Thymus (tissue), 11 donors: ENCODE results near the gene UBL4A. TPM values are rescaled to one million over a fixed set of nuclear protein-coding genes. Genes with fewer than 3 reads are reported as not detected.

Experiments used
- DNase-seq, 9 donors: peaks; one replicate each; pipeline ENCODE4 v3.0.0-alpha.2; 2013; ENCODE audit warnings: low spot score in 9 of 9, low read depth in 6 of 9, missing footprints in 1 of 9
- H3K27ac ChIP-seq, 2 donors: one replicate each; pipeline ENCODE4 v1.5.1; 2013; ENCODE audit warnings: control low read depth in 1 of 2, low read depth in 1 of 2, low read length in 1 of 2, mild to moderate bottlenecking in 1 of 2, moderate library complexity in 1 of 2
- H3K27me3 ChIP-seq, 2 donors: one replicate each; pipeline ENCODE4 v1.5.1; 2013; ENCODE audit warnings: low read length in 1 of 2; ENCODE audit not compliant: control insufficient read depth in 2 of 2, insufficient read depth in 1 of 2
- H3K36me3 ChIP-seq, 2 donors: one replicate each; pipeline ENCODE4 v1.5.1; 2013; ENCODE audit warnings: low read length in 1 of 2, mild to moderate bottlenecking in 1 of 2, moderate library complexity in 1 of 2; ENCODE audit not compliant: control insufficient read depth in 2 of 2, insufficient read depth in 2 of 2
- H3K4me1 ChIP-seq, 2 donors: one replicate each; pipeline ENCODE4 v1.5.1; 2013; ENCODE audit warnings: low read length in 2 of 2; ENCODE audit not compliant: control insufficient read depth in 2 of 2, insufficient read depth in 2 of 2
- H3K4me3 ChIP-seq, 2 donors: one replicate each; pipeline ENCODE4 v1.5.1; 2013; ENCODE audit warnings: low read length in 2 of 2, control low read depth in 1 of 2, mild to moderate bottlenecking in 1 of 2
- H3K9me3 ChIP-seq, 2 donors: one replicate each; pipeline ENCODE4 v1.5.1; 2013; ENCODE audit warnings: low read length in 1 of 2, mild to moderate bottlenecking in 1 of 2; ENCODE audit not compliant: control insufficient read depth in 2 of 2, insufficient read depth in 1 of 2
- WGBS: extraction: QIAGEN DNeasy Blood & Tissue Kit; methylation state at CpG from one replicate; pipeline ENCODE4 v1.1.7; 2013; 5-methylcytosine and 5-hydroxymethylcytosine counted together
- polyA plus RNA-seq: library from polyadenylated mRNA; stranded (reverse); fragments of 200-250 nt; gene quantifications from one replicate; pipeline ENCODE4 v1.2.3, GENCODE V29; 2013
- total RNA-seq: library from RNA; stranded (reverse); fragments of 120-200 nt; gene quantifications from one replicate; pipeline ENCODE4 v1.2.4, GENCODE V29; 2013
- donor health status: healthy.

The UBL4A gene
- total and polyA plus RNA-seq, 2 donors: 20.7 to 29.9 TPM

DNA sequence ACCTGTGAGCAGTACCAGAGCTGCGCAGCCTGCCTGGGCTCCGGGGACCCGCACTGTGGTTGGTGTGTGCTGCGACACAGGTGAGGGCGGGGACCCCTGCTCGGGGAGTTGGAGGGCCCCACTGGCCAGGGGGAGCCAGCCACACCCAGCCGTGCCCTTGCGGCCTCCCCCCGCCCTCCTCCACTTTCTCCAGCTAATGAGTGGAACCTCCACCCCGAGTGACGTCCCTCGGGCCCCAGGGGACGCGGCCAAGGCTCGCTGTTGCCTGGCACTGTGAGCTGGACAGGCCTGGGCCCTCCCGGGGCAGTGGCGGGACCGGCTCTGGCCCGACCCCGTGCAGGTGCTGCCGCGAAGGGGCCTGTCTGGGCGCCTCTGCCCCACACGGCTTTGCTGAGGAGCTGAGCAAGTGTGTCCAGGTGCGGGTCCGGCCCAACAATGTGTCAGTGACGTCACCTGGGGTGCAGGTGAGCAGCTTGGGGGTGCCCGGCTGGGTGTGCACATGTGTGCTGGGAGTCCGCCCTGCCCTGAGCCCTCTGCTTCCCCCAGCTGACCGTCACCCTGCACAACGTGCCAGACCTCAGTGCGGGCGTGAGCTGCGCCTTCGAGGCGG, 22.7 kb downstream of the UBL4A start:
- H3K4me3 ChIP-seq: no peak overlapping the region
- no peak overlapping the region for H3K27ac ChIP-seq
- H3K27me3 ChIP-seq: peaks cover 0 to under 1% of the 10 kb centered on the region in 2 donors
- H3K4me1 ChIP-seq: peaks cover 1 to 2% of the 10 kb centered on the region in 2 donors
- H3K9me3 ChIP-seq: peaks cover 0 to 17% of the 10 kb centered on the region in 2 donors
- no peak for DNase-seq
- H3K36me3 ChIP-seq: peaks cover 5 to 49% of the 10 kb centered on the region in 2 donors
- WGBS: 98% methylated on average over 31 of the region's 36 CpGs

DNA sequence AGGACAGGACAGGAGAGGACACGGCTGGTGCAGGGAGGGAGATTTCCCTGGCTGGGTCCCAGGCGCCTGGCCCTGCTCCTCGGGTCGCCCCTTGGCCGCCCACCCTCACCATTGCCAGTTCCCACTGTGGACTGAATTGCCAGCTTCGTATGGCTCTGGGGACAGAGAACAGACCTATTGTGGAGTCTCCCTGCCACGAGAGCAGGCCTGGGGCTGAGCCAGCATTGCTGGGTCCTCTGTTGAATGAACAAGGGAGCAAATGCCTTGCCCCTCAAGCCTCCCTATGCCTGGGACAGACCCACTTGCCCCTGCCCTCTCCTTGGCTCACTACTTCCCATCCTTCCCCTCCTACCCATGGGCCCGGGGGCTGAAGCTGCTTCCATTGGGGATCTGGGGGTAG, 24.0 kb downstream of the UBL4A start:
- 99% methylated on average over 8 of the region's 8 CpGs for WGBS

DNA sequence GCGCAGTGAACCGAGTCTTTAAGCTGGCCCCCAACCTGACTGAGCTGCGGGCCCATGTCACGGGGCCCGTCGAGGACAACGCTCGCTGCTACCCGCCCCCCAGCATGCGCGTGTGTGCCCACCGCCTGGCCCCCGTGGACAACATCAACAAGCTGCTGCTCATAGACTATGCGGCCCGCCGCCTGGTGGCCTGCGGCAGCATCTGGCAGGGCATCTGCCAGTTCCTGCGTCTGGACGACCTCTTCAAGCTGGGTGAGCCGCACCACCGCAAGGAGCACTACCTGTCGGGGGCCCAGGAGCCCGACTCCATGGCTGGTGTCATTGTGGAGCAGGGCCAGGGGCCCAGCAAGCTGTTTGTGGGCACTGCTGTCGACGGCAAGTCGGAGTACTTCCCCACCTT, 26.1 kb downstream of the UBL4A start:
- 96% methylated on average over 26 of the region's 26 CpGs for WGBS
- Histone ChIP-seq H3K4me1 (peaks cover 2 to 5% of the 10 kb centered on the region in 2 donors), H3K36me3 (peaks cover under 1 to 20% of the 10 kb centered on the region in 2 donors), H3K27me3 (peaks cover 0 to 8% of the 10 kb centered on the region in 2 donors), H3K9me3 (peaks cover 0 to 7% of the 10 kb centered on the region in 2 donors), H3K4me3 (no peak overlapping the region), H3K27ac (no peak overlapping the region)
- DNase-seq: no peak

More for the DNA sequence above, 24.0 kb downstream of the UBL4A start:
- Histone ChIP-seq H3K27ac (no peak overlapping the region), H3K27me3 (peaks cover 0 to 7% of the 10 kb centered on the region in 2 donors), H3K36me3 (peaks cover 2 to 37% of the 10 kb centered on the region in 2 donors), H3K9me3 (peaks cover 0 to 12% of the 10 kb centered on the region in 2 donors), H3K4me1 (peaks cover 2 to 5% of the 10 kb centered on the region in 2 donors), H3K4me3 (no peak overlapping the region)
- no peak for DNase-seq

DNA sequence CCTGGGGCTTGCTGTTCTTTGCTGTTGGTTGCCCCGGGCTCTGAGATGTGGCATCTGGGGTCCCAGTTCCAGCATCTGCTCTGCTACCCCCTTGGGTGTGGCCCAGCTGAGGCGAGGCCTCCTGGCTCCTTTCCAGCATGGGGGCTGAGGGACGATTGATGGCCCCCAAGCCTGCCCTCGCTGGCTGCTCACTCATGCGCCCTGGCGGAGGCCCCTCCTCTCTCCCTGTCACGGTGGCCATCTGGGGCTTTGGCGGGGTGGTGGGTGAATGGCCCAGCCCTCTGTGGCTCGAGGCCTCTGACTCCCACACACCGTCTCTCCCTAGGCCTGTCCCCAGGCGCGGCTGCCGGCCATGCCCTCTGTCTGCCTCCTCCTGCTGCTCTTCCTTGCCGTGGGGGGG, 26.6 kb downstream of the UBL4A start:
- no peak overlapping the region for H3K4me3 ChIP-seq
- H3K36me3 ChIP-seq: peaks cover 0 to 18% of the 10 kb centered on the region in 2 donors
- peaks cover 2 to 5% of the 10 kb centered on the region in 2 donors for H3K4me1 ChIP-seq
- no peak for DNase-seq
- WGBS: 88% methylated on average over 14 of the region's 14 CpGs
- peaks cover 0 to 7% of the 10 kb centered on the region in 2 donors for H3K9me3 ChIP-seq
- peaks cover 0 to 8% of the 10 kb centered on the region in 2 donors for H3K27me3 ChIP-seq
- no peak overlapping the region for H3K27ac ChIP-seq

DNA sequence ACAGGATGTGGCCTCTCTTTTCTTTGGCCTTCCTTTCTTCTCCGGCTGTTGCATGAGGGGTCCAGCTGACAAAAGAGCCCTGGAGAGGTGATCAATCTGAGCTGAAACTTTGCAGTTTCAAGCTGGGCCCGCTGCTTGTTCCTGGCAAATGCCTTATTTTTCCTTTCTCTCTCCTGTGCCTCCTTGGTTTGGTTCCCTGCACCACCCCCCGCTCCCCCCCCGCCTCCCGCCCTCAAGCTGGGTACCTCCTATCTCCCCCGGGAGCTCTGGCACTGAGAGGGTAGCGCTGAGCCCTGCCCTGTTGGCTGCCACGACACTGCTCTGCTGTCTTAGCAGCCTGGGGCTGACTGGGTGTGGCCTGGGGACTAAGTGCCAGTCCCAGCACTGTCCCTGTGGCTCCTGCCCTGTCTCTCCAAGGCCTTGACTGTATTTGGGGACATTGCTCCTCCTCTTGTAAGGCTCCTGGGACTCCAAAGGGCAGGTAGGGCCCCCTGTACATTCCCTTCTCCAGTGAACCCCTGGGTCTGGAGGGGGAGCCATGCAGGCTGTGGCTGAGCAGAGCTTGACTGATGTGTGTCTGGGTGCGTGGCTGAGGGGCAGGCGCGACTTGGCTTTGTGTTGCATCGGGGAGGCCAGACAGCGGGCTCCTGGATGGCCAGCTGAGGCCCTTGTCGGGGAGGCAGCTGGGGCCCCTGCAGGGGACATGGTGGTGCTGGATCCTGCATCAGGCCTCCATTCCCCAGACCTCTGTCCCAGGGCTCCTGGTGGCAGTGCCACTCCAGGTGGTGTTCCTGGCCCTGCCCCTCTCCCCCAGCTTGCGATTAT, 27.2 kb downstream of the UBL4A start:
- peaks cover 0 to 13% of the 10 kb centered on the region in 2 donors for H3K36me3 ChIP-seq
- peaks cover 0 to 4% of the 10 kb centered on the region in 2 donors for H3K9me3 ChIP-seq
- no peak overlapping the region for H3K27ac ChIP-seq
- WGBS: 73% methylated on average over 15 of the region's 15 CpGs
- H3K4me3 ChIP-seq: peak overlapping the region; percentile 42 to 66
- DNase-seq: peak in 1 of 9 donors; percentile 9
- H3K4me1 ChIP-seq: peaks cover 2 to 5% of the 10 kb centered on the region in 2 donors
- H3K27me3 ChIP-seq: peaks cover 0 to 8% of the 10 kb centered on the region in 2 donors

DNA sequence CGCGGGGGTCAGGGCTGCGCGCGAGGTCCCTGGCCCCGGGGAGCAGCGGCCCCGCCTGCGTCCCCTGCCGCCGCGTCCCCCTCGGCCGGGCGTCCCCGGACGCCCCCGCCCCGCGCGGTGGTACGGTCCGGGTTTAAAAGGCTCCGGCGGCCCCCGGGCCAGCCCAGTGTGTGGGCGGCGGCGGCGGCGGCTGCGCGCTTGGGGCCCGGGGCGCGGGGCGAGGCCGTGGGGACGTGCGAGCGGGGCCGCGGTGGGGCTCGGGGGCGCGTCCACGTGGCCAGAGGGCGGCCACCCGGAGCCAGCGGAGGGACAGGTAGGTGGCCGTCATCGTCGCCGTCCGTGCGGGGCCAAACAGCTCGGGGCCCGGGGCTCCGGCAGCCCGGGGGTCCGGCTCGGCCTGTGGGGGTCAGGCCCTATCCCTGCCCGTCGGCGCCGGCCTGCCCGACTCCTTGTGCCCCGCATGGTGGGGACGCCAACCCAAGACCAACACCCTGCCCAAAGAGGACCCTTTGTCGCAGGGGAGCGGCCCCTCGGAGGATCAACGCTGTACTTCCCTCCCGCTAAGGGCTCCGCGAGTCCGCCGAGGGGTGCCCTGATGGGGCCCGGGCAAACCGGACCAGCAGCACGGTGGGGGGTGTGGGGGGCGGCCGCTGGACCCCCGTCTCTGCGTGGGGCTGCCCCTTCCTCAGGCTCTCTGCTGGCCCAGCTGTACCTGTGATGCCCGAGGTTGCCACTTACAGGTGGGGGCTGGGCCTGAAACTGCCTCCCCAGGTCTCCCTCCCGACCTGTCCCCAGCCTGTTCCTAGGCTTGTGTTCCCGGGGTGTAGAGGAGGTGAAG, 28.1 kb downstream of the UBL4A start, which contains the start of gene PLXNA3:
Gene PLXNA3 (plus strand): TSS at position 166 of the 838 bp plus-strand sequence. CDS start 1,903 bp downstream, outside the sequence.
- Histone ChIP-seq H3K4me1 (peaks cover 2 to 5% of the 10 kb centered on the region in 2 donors), H3K27me3 (peaks cover 0 to 8% of the 10 kb centered on the region in 2 donors), H3K36me3 (peaks cover 0 to 13% of the 10 kb centered on the region in 2 donors), H3K9me3 (peaks cover 0 to 4% of the 10 kb centered on the region in 2 donors), H3K27ac (peak within 1 kb of the TSS in 1 of 2 donors; percentile 74), H3K4me3 (peak within 1 kb of the TSS; percentile 45 to 66)
- 1% methylated on average over 75 of the region's 88 CpGs for WGBS
- DNase-seq: peak in 5 of 9 donors; percentile 42 to 68 (median 47)

DNA sequence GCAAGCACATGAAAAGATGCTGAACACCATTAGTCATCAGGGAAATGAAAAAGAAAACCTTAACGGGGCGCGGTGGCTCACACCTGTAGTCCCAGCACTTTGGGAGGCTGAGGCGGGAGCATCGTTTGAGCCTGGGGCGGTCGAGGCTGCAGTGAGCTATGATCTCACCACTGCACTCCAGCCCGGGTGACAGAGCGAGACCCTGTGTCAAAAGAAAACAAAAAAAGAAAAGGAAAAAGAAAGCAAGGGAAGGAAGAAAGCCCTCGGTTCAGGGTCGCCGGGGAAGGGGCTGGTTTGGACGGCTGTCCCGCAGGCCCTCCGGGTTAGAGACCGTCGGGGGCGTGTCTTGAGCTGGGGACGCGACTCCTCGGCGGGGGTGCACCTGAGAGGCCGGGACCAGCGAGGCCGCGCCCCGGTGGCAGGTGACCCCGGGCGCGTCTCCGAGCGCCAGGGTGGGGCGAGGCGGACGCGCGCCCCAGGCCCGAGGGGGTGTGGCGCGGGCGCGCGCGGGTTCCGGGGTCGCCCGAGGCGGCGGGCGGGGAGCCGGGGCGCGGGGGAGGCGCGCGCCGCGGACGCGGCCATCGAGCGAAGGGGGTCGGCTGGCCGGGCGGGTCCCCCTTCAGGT, 28.8 kb downstream of the UBL4A start:
- H3K36me3 ChIP-seq: peaks cover 0 to 13% of the 10 kb centered on the region in 2 donors
- H3K9me3 ChIP-seq: peaks cover 0 to 4% of the 10 kb centered on the region in 2 donors
- H3K4me3 ChIP-seq: peak overlapping the region; percentile 45 to 66
- peak in 5 of 9 donors; percentile 39 to 67 (median 60) for DNase-seq
- 5% methylated on average over 65 of the region's 65 CpGs for WGBS
- peaks cover 2 to 5% of the 10 kb centered on the region in 2 donors for H3K4me1 ChIP-seq
- peaks cover 0 to 8% of the 10 kb centered on the region in 2 donors for H3K27me3 ChIP-seq
- peak overlapping the region in 1 of 2 donors; percentile 74 for H3K27ac ChIP-seq

DNA sequence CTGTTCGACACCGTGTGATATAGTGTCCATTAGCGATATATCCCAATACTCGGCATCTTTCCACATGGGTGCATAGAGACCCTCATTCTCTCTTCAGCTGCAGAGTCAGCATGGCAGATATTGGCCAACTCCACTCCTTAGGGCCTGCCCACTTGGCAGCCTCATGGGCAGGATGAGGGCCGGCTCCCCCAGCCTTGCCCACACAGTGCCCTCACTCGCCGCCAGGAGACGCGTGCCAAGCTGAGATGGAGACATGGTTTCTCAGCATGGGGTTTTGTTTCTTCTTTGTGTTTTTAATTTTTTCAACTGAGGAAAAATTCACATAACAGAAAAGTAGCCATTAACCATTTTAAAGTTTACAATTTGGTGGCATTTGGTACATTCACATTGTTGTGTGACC, 33.6 kb downstream of the UBL4A start:
- no peak overlapping the region for H3K27ac ChIP-seq
- peaks cover 0 to 4% of the 10 kb centered on the region in 2 donors for H3K9me3 ChIP-seq
- DNase-seq: no peak
- no peaks in the 10 kb centered on the region for H3K4me1 ChIP-seq
- H3K36me3 ChIP-seq: peaks cover 12 to 23% of the 10 kb centered on the region in 2 donors
- no peak overlapping the region for H3K4me3 ChIP-seq
- 98% methylated on average over 9 of the region's 9 CpGs for WGBS
- H3K27me3 ChIP-seq: peaks cover 0 to 3% of the 10 kb centered on the region in 2 donors
